GM21825 (cell line): ENCODE measurements around the gene INSM1.

ENCODE experiments used
- ATAC-seq: cut with Tn5 transposase; IDR thresholded peaks from one replicate; pipeline ENCODE4 v1.9.1; 2021; ENCODE audit warnings: mild to moderate bottlenecking, moderate library complexity; ENCODE audit not compliant: unreplicated experiment

The INSM1 gene

GRCh38 chr20:20391766-20392165 lies 23.9 kb downstream of the INSM1 start:
- ATAC-seq, result no peak

DNA sequence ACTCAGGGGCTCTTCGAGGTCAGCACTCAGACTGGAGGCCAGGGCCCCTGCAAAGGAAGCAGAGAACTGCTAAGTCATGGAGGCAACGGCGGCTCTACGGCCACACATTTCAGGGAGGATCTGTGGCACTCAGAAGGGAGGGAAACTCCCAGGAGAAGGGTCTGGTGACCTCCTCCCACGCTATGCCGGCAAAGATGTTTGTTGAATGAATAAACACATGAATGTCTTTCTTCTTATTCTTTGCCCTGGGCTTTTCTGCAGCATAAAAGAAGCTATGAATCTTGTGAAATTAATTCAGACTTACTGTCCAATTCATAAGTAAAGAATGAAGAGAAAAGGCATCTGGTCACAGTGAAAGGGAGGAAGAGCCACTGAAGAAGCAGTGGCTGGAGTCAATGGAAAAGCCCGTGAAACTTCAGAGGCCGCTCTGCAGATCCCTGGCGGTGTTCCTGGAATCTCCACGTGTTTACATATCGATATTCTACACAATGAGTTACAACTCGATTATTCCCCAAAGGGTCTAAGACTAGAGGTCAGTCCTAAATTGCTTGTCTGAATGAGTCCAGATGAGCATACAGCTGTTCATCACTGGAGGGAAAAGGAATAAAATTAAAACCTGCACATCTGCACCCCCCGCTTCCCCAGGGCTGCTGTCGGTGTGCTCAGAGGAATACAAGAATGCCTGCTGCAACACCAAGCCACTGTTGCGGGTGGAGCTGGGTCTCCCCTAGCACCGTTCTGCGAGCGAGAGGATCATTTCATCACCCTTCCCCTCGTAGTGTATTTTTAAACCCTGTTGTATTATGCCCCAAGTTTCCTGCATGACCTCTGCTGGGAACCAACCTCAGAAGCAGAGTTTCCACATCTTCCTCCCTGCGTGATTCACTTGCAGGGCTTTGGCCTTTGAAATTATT lies 25.6 kb downstream of the INSM1 start:
- no peak for ATAC-seq

DNA sequence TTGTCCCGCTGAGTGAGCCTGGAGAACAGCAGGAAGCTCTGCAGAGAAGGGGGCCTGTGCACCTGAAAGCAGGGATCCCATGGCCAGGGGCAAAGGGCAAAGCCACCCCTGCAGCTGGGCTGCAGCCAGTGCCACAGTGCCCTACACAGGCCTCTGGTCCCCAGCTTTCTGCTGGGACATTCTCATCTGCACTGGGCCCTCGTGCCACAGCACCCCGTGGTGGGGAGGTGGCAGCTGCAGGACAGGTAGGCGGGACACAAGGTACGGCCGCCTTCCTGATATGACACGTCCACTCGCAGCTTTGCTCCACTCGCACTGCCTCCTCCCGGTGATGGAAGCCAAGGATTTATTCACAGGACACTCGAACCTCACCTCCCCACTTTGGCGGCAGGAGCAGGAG lies 27.2 kb downstream of the INSM1 start:
- no peak for ATAC-seq

- no peak for ATAC-seq
These were observed 28.1 kb downstream of the INSM1 start for GRCh38 chr20:20395903-20396568.

GRCh38 chr20:20396794-20397193 lies 28.9 kb downstream of the INSM1 start:
- no peak for ATAC-seq

- no peak for ATAC-seq
These were observed 30.2 kb downstream of the INSM1 start for GRCh38 chr20:20398123-20398522.

DNA sequence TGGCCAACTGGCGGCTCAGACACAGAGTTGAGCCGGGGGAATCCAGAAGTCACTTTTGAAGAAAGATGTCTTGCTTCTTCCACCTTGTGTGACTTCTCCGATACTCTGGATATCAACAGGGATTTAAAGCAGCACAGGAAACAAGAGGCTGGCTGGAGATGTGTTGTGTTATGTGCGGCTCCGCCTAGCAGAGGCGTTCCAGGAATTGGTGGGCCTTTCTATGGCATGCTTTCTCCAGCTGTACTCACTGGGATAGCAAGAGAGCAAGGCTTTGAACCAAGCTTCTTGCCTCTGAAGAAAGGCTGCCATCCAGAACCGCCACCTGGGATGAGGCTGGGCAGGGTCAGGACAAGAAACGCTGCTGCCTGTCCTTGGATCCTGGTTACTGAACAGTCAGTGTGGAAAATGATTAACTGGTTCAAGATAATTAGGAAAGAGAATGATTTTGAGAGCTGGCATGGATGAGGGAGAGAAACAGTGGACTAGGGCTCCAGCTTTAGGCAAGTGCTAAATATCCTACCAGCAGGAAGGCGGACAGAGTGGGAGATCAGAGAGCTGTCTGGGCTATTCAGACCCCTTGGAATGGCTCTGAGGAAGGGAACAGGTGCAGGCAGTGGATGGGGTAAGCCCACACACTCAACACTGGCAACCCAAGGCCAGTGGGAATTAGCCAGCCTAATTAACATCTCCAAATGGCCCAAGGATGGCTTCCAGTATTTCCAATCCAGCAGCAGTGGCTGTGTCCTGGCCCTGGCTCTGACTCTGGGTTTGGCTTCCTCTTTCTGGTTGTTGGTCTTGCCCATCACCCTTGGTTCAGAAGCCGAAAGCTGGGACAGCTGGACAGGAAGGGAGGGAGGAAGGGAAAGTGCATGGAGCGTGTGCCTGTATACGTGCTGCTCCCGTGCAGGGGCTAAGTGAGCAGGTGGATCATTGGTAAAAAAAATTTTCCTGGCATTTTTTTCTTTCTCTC lies 31.9 kb downstream of the INSM1 start:
- ATAC-seq, result no peak

GRCh38 chr20:20401991-20402390 lies 34.1 kb downstream of the INSM1 start:
- ATAC-seq, result no peak

DNA sequence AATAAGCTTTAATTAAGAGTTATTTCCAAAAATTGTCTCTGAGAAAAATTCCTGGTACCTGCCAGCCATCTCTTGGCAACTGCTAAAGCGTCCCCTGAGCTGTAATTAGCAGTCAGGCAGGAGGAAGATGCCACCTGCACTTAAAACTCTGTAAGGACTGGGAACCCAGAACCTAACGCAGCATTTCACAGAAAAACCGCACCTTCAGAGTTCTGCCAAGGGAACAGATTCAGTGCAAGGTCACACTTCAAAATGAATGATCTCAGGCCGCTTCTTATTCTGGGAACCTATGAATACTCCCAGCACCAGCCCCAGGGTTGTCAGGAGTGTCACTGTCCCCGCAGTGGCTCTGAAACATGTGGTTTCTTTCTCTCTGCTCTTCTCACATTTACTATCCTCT lies 36.7 kb downstream of the INSM1 start:
- no peak for ATAC-seq

GRCh38 chr20:20405623-20406022 lies 37.7 kb downstream of the INSM1 start:
- no peak for ATAC-seq

DNA sequence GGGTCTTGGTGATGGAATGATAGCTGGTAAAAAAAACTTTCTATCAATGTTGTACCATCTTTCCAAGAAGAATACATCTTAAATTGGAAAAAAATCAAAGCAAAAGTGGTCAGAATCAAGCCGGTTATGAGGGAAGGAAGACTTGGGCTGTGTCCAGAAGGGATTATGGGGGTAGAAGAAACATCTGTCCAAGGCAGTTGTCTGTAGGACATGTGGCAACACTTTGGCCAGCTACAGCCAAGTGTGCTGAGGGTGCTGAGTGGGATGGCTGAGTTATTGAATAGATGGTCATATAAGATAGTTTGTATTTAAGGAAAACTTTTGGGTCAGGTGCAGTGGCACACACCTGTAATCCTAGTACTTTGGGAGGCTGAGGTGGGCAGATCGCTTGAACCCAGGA lies 38.4 kb downstream of the INSM1 start:
- ATAC-seq, result no peak

GRCh38 chr20:20407891-20408805 lies 40.2 kb downstream of the INSM1 start:
- no peak for ATAC-seq

- ATAC-seq, result no peak
These were observed 41.4 kb downstream of the INSM1 start for GRCh38 chr20:20409331-20409730.

GRCh38 chr20:20410678-20411077 lies 42.8 kb downstream of the INSM1 start:
- no peak for ATAC-seq

DNA sequence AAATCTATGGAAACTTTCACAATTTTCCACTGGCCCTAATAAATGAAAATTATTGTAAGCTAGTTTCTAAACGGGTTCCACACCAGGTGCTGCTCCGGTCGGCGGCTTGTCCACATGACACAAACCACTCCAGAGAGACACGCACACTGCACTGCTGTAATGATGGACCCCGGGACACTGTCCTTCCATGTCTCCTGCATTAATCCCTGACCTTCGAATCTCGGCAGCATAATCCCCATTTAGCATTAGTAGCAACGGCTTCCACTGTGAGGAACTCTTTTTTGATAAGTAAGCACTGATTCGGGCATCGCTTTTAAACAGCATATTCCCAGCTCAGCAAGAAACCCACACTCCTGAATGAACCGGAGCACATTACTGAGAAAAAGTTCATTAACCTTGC lies 43.5 kb downstream of the INSM1 start:
- ATAC-seq, result no peak

- ATAC-seq, result no peak
These were observed 43.9 kb downstream of the INSM1 start for GRCh38 chr20:20411836-20412235.

DNA sequence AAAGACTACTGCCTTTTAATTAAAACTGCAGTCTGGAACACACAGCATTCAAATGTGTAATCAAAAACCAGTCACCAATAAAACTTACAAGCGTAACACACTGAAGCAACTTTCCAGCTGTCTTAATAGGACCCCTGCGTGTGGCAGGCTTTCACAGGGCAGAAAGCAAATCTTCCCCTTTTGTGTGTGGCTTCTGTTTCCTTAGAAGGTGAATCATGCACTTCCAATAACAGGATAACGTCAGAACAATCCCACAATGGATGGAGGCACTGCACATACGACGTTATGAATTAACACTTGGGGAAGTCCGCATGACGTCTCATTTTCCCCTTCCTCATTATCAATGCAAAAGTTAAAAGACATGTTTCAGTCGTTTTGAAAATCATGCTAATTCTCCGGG lies 44.8 kb downstream of the INSM1 start:
- no peak for ATAC-seq

GRCh38 chr20:20413810-20414281 lies 45.9 kb downstream of the INSM1 start:
- no peak for ATAC-seq

DNA sequence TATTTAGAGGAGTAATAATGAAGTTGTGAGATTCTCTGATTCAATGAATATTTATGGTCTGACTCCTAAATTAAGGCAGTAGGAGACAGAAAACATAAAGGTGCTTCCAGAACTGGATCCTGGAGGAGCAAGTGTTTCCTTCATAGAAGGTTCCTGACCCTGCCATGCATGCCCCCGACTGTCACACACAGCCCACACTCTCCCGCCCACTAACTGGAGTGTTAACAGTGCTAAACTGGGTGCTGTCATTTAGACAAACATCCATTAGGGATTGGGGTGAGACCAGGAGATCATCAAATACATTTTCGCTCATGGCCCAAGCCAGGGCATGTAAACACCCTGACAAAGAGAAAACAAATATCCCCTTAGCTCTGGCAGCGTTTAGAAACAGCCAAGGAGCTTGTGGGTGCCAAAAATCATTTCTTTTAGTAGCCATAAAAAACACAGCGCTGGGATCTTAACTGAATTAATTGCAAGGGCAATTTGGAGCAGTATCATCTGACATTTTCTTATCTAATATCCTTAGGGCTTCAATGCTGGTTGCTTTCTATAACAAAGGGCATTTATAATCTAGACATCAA lies 46.8 kb downstream of the INSM1 start:
- ATAC-seq, result no peak

- no peak for ATAC-seq
These were observed 47.4 kb downstream of the INSM1 start for GRCh38 chr20:20415321-20415720.
